OCI-LY1 (cell line): Measurements from ENCODE around the gene CWH43.

Experiments used
- H2AFZ ChIP-seq: fragments of 200-600 bp; sonication (generic), shearing (Covaris generic); 2 replicates; pipeline ENCODE4 v1.6.0; 2014; ENCODE audit warnings: antibody characterized with exemption, mild to moderate bottlenecking, low read length
- H3F3A ChIP-seq: fragments of 200-600 bp; sonication (generic), shearing (Covaris generic); 2 replicates; pipeline ENCODE4 v1.6.0; 2014; ENCODE audit warnings: mild to moderate bottlenecking, antibody characterized with exemption, low read length, moderate library complexity; ENCODE audit not compliant: insufficient read depth
- H3K27ac ChIP-seq: fragments of 200-600 bp; sonication (generic); 2 replicates; pipeline ENCODE4 v1.5.1; 2014; ENCODE audit warnings: low read length, mixed run types, mild to moderate bottlenecking, low read depth; ENCODE audit not compliant: poor library complexity, severe bottlenecking
- H3K27me3 ChIP-seq: fragments of 200-600 bp; sonication (generic); 2 replicates; pipeline ENCODE4 v1.6.0; 2014; ENCODE audit warnings: antibody characterized with exemption, mild to moderate bottlenecking, low read length, moderate library complexity; ENCODE audit not compliant: insufficient read depth
- H3K36me3 ChIP-seq: fragments of 200-600 bp; sonication (generic); 2 replicates; pipeline ENCODE4 v1.6.1; 2014; ENCODE audit warnings: mild to moderate bottlenecking, antibody characterized with exemption, low read length, moderate library complexity, mixed read lengths; ENCODE audit not compliant: insufficient read depth
- H3K4me1 ChIP-seq: fragments of 200-600 bp; sonication (generic); 2 replicates; pipeline ENCODE4 v1.5.1; 2014; ENCODE audit warnings: mild to moderate bottlenecking, low read length, moderate library complexity; ENCODE audit not compliant: insufficient read depth, severe bottlenecking
- H3K4me2 ChIP-seq: fragments of 200-600 bp; sonication (generic), shearing (Covaris generic); 2 replicates; pipeline ENCODE4 v1.6.1; 2014; ENCODE audit warnings: low read length
- H3K4me3 ChIP-seq: fragments of 200-600 bp; sonication (generic); 2 replicates; pipeline ENCODE4 v1.5.1; 2014; ENCODE audit warnings: low read length, low read depth, mild to moderate bottlenecking, mixed read lengths; ENCODE audit not compliant: poor library complexity, severe bottlenecking
- H3K79me2 ChIP-seq: fragments of 200-600 bp; shearing (Covaris generic); 2 replicates; pipeline ENCODE4 v1.6.1; 2016; ENCODE audit warnings: mixed run types, low read length, mixed read lengths; ENCODE audit not compliant: insufficient read depth
- H3K9ac ChIP-seq: fragments of 200-600 bp; sonication (generic), shearing (Covaris generic); 2 replicates; pipeline ENCODE4 v1.6.1; 2014; ENCODE audit warnings: mild to moderate bottlenecking, low read length, mixed read lengths
- H3K9me2 ChIP-seq: fragments of 200-600 bp; sonication (generic), shearing (Covaris generic); 2 replicates; pipeline ENCODE4 v1.6.1; 2014; ENCODE audit warnings: low read depth, mild to moderate bottlenecking, low read length, mixed read lengths
- H3K9me3 ChIP-seq: fragments of 200-600 bp; shearing (Covaris generic); 2 replicates; pipeline ENCODE4 v1.6.1; 2014; ENCODE audit warnings: low read length, mixed read lengths
- H4K20me1 ChIP-seq: fragments of 200-600 bp; sonication (generic), shearing (Covaris generic); 2 replicates; pipeline ENCODE4 v1.6.0; 2016; ENCODE audit warnings: mild to moderate bottlenecking, low read length; ENCODE audit not compliant: insufficient read depth
- CTCF ChIP-seq: fragments of 200-600 bp; sonication (generic), shearing (Covaris generic); IDR thresholded peaks from 2 replicates; pipeline ENCODE4 v1.5.1; 2017; ENCODE audit warnings: mild to moderate bottlenecking, antibody characterized with exemption, low read length, moderate library complexity, mixed read lengths
- EZH2 ChIP-seq: fragments of 200-600 bp; sonication (generic), shearing (Covaris generic); IDR thresholded peaks from 2 replicates; pipeline ENCODE4 v1.8.0; 2017; ENCODE audit warnings: borderline replicate concordance, mixed run types, mild to moderate bottlenecking, antibody characterized with exemption, low read length, moderate library complexity, mixed read lengths

Gene CWH43

GRCh38 chr4:49036528-49036927 lies 50.5 kb downstream of the CWH43 start:
- no peak overlapping the region for H3K4me2 ChIP-seq
- no peaks in the 10 kb centered on the region for H3K9me3 ChIP-seq
- H3K27me3 ChIP-seq = no peaks in the 10 kb centered on the region
- H3K27ac ChIP-seq = no peak overlapping the region
- H3K79me2 ChIP-seq = no peaks in the 10 kb centered on the region
- H3F3A ChIP-seq = no peaks in the 10 kb centered on the region
- H3K36me3 ChIP-seq = no peaks in the 10 kb centered on the region
- no peak for TF ChIP-seq EZH2
- no peak for TF ChIP-seq CTCF
- no peak overlapping the region for H3K4me3 ChIP-seq
- no peak overlapping the region for H3K9ac ChIP-seq
- no peak overlapping the region for H2AFZ ChIP-seq
- H3K4me1 ChIP-seq = no peaks in the 10 kb centered on the region
- no peaks in the 10 kb centered on the region for H3K9me2 ChIP-seq
- no peaks in the 10 kb centered on the region for H4K20me1 ChIP-seq

GRCh38 chr4:49044270-49044669 lies 58.2 kb downstream of the CWH43 start:
- no peaks in the 10 kb centered on the region for H4K20me1 ChIP-seq
- no peaks in the 10 kb centered on the region for H3K9me3 ChIP-seq
- H3K4me1 ChIP-seq = no peaks in the 10 kb centered on the region
- TF ChIP-seq CTCF (no peak), EZH2 (no peak)
- H2AFZ ChIP-seq = no peak overlapping the region
- H3F3A ChIP-seq = no peaks in the 10 kb centered on the region
- no peak overlapping the region for H3K4me3 ChIP-seq
- H3K27me3 ChIP-seq = no peaks in the 10 kb centered on the region
- H3K9ac ChIP-seq = no peak overlapping the region
- no peak overlapping the region for H3K27ac ChIP-seq
- no peaks in the 10 kb centered on the region for H3K36me3 ChIP-seq
- H3K4me2 ChIP-seq = no peak overlapping the region
- H3K79me2 ChIP-seq = no peaks in the 10 kb centered on the region
- no peaks in the 10 kb centered on the region for H3K9me2 ChIP-seq

- Histone ChIP-seq H3K79me2 (no peaks in the 10 kb centered on the region), H3K27me3 (no peaks in the 10 kb centered on the region), H3K4me3 (no peak overlapping the region), H3F3A (no peaks in the 10 kb centered on the region), H3K27ac (no peak overlapping the region), H3K9ac (no peak overlapping the region), H3K36me3 (no peaks in the 10 kb centered on the region), H3K9me3 (no peaks in the 10 kb centered on the region), H3K9me2 (no peaks in the 10 kb centered on the region), H3K4me2 (no peak overlapping the region), H3K4me1 (no peaks in the 10 kb centered on the region), H2AFZ (no peak overlapping the region), H4K20me1 (no peaks in the 10 kb centered on the region)
- TF ChIP-seq CTCF = no peak
- TF ChIP-seq EZH2 = no peak
These were observed 72.2 kb downstream of the CWH43 start for GRCh38 chr4:49058306-49058705.
